K562 (cell line): ENCODE data around the gene CLDN5. TPM values are rescaled to one million over a fixed set of nuclear protein-coding genes. Genes with fewer than 3 reads are reported as not detected.

Experiments
- BDP1 ChIP-seq: IDR thresholded peaks from 3 replicates; pipeline ENCODE4 v1.6.1; 2011; ENCODE audit not compliant: insufficient read length, insufficient read depth
- CEBPG ChIP-seq, 3 experiments: fragments of 200-800 bp in 1 of 3; sonication (Bioruptor generic) in 1 of 3; sonication (generic) in 1 of 3; formaldehyde crosslinking in 1 of 3; IDR thresholded peaks in 2 of 3; conservative IDR thresholded peaks in 1 of 3; 2 replicates each; pipeline versions ENCODE4 v1.6.1 to v1.8.0; 2016 to 2022; ENCODE audit warnings: missing compliant biosample characterization in 2 of 3, missing genetic modification characterization in 2 of 3, mild to moderate bottlenecking in 1 of 3, missing genetic modification reagents in 1 of 3
- EGR1 ChIP-seq: fragments of 450-650 bp; conservative IDR thresholded peaks from 2 replicates; pipeline ENCODE4 v1.6.1; 2017; ENCODE audit warnings: mild to moderate bottlenecking
- ESRRA ChIP-seq: fragments of 450-650 bp; IDR thresholded peaks from 2 replicates; pipeline ENCODE4 v1.6.1; 2014; ENCODE audit warnings: low read depth, mild to moderate bottlenecking, moderate library complexity, borderline replicate concordance
- ESRRB ChIP-seq: fragments of 250-450 bp; sonication (Bioruptor Pico); IDR thresholded peaks from 2 replicates; pipeline ENCODE4 v1.5.0; 2020; ENCODE audit warnings: mild to moderate bottlenecking, moderate library complexity, borderline replicate concordance
- ETV5 ChIP-seq: sonication (generic); formaldehyde crosslinking; IDR thresholded peaks from 2 replicates; pipeline ENCODE4 v1.4.0; 2020; ENCODE audit warnings: low read depth, mild to moderate bottlenecking, missing genetic modification reagents
- GABPB1 ChIP-seq: sonication (generic); formaldehyde crosslinking; IDR thresholded peaks from 2 replicates; pipeline ENCODE4 v1.8.0; 2022; ENCODE audit warnings: mild to moderate bottlenecking, missing genetic modification reagents
- LARP7 ChIP-seq: fragments of 450-650 bp; IDR thresholded peaks from 2 replicates; pipeline ENCODE4 v1.6.1; 2016
- MAFG ChIP-seq: fragments of 450-650 bp; conservative IDR thresholded peaks from 2 replicates; pipeline ENCODE4 v1.6.1; 2016; ENCODE audit warnings: missing genetic modification characterization, missing compliant biosample characterization
- MED1 ChIP-seq: sonication (generic); formaldehyde crosslinking; IDR thresholded peaks from 2 replicates; pipeline ENCODE4 v1.8.1; 2023; ENCODE audit warnings: missing genetic modification reagents, borderline replicate concordance
- MEIS2 ChIP-seq: fragments of 450-650 bp; IDR thresholded peaks from 2 replicates; pipeline ENCODE4 v1.6.1; 2014; ENCODE audit warnings: mild to moderate bottlenecking; ENCODE audit not compliant: partially characterized antibody
- NCOA2 ChIP-seq, 2 experiments: fragments of 450-650 bp; IDR thresholded peaks; 2 replicates each; pipeline ENCODE4 v1.6.1; 2018; ENCODE audit warnings: mild to moderate bottlenecking in 2 of 2, moderate library complexity in 1 of 2; ENCODE audit not compliant: partially characterized antibody in 2 of 2
- PCBP2 ChIP-seq: fragments of 200-400 bp; formaldehyde crosslinking; IDR thresholded peaks from 2 replicates; pipeline ENCODE4 v1.6.1; 2018; ENCODE audit warnings: low read length, low read depth, mild to moderate bottlenecking, moderate library complexity; ENCODE audit not compliant: poor library complexity, severe bottlenecking
- PTBP1 ChIP-seq: fragments of 200-400 bp; formaldehyde crosslinking; IDR thresholded peaks from 2 replicates; pipeline ENCODE4 v1.6.1; 2017; ENCODE audit warnings: low read depth, low read length
- SLC30A9 ChIP-seq: fragments of 250-450 bp; sonication (Bioruptor Pico); IDR thresholded peaks from 2 replicates; pipeline ENCODE4 v1.8.0; 2022; ENCODE audit warnings: mild to moderate bottlenecking, moderate library complexity
- SRSF3 ChIP-seq: fragments of 200-400 bp; formaldehyde crosslinking; IDR thresholded peaks from 2 replicates; pipeline ENCODE4 v1.6.1; 2016; ENCODE audit warnings: mild to moderate bottlenecking, low read length, moderate library complexity; ENCODE audit not compliant: insufficient read depth
- TOE1 ChIP-seq, 2 experiments: fragments of 450-650 bp in 1 of 2; sonication (generic) in 1 of 2; formaldehyde crosslinking in 1 of 2; IDR thresholded peaks; 2 replicates each; pipeline versions ENCODE4 v1.7.1 to v1.8.0; 2016 to 2022; ENCODE audit warnings: borderline replicate concordance in 2 of 2, mild to moderate bottlenecking in 2 of 2, antibody characterized with exemption in 1 of 2, inconsistent platforms in 1 of 2, low read depth in 1 of 2, missing genetic modification reagents in 1 of 2, moderate library complexity in 1 of 2
- XRCC3 ChIP-seq: fragments of 450-650 bp; IDR thresholded peaks from 2 replicates; pipeline ENCODE4 v1.6.1; 2017; ENCODE audit warnings: mild to moderate bottlenecking, moderate library complexity
- ZBTB17 ChIP-seq: fragments of 450-650 bp; formaldehyde crosslinking; IDR thresholded peaks from 2 replicates; pipeline ENCODE4 v1.4.0; 2020; ENCODE audit warnings: mild to moderate bottlenecking
- ZFP36 ChIP-seq: fragments of 150-350 bp; IDR thresholded peaks from 2 replicates; pipeline ENCODE4 v1.6.1; 2018; ENCODE audit warnings: low read length, low read depth; ENCODE audit not compliant: partially characterized antibody
- ZFX ChIP-seq: sonication (generic); formaldehyde crosslinking; IDR thresholded peaks from 2 replicates; pipeline ENCODE4 v1.8.0; 2022; ENCODE audit warnings: mild to moderate bottlenecking, missing genetic modification reagents, moderate library complexity
- ZNF197 ChIP-seq: fragments of 200-800 bp; sonication (Bioruptor generic); IDR thresholded peaks from 2 replicates; pipeline ENCODE4 v1.6.1; 2016; ENCODE audit warnings: low read depth, missing genetic modification characterization, missing compliant biosample characterization
- ZNF77 ChIP-seq: fragments of 250-450 bp; sonication (Bioruptor Pico); IDR thresholded peaks from 2 replicates; pipeline ENCODE4 v1.5.0; 2020
- polyA plus RNA-seq, 8 experiments: library from polyadenylated mRNA; depleted of rRNA in 4 of 8; stranded (reverse) in 5 of 8; unstranded in 3 of 8; fragments of >200 nt; fragmentation: Nextera tagmentation in 2 of 8; fragmentation: Illumina TruSeq in 1 of 8; extraction: Ambion mirVana in 2 of 8; extraction: Trizol in 1 of 8; gene quantifications; 2 replicates each; pipeline versions ENCODE4 v1.2.1 to v1.2.3, GENCODE V29; 2011 to 2014; ENCODE audit warnings: inconsistent platforms in 1 of 8, missing spikeins in 1 of 8
- total RNA-seq, 7 experiments: library from RNA; depleted of rRNA in 6 of 7; stranded (reverse); fragments of >200 nt in 6 of 7; fragmentation: Illumina TruSeq in 2 of 7; extraction: Trizol in 2 of 7; gene quantifications; 2 replicates each; pipeline versions ENCODE4 v1.2.1 to v1.2.3, GENCODE V29; 2011 to 2021; ENCODE audit warnings: low replicate concordance in 1 of 7
- TF ChIP-seq, protein P1 (sequence below): fragments of 150-350 bp; conservative IDR thresholded peaks from 2 replicates; pipeline ENCODE4 v1.6.1; 2014; ENCODE audit warnings: low read length
- TF ChIP-seq, protein P2 (sequence below): fragments of 250-450 bp; sonication (Bioruptor Pico); IDR thresholded peaks from 2 replicates; pipeline ENCODE4 v1.5.0; 2021
- TF ChIP-seq, protein P3 (sequence below): sonication (generic); formaldehyde crosslinking; IDR thresholded peaks from 2 replicates; pipeline ENCODE4 v1.8.0; 2022; ENCODE audit warnings: mild to moderate bottlenecking, missing genetic modification reagents

The CLDN5 gene
- total and polyA plus RNA-seq, 9 of the 15 experiments (the other 6 are each of a cell fraction or from before 2014, with no cell fraction given): 0.20 TPM; not detected in 8

DNA sequence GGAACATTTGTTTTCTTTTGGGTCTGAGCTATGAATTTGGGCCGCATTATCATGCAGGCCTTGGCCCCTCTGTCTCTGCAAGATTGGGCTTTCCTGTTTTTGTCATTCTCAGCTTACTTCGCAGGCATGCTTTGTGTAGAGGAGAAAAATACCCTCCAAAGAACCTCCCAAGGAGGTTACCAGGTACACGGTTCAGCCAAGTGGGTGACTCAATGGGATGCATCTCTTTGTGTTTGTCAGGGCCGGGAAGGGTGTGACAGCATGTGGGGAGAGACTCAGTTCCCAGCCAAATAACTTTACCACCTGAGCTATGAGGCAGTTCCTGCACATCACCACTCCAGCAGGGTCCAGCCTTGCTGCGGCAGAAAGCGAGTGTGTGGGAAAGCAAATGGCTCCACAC, 47.8 kb upstream of the CLDN5 start (continued):
- TF ChIP-seq, protein P1, sequence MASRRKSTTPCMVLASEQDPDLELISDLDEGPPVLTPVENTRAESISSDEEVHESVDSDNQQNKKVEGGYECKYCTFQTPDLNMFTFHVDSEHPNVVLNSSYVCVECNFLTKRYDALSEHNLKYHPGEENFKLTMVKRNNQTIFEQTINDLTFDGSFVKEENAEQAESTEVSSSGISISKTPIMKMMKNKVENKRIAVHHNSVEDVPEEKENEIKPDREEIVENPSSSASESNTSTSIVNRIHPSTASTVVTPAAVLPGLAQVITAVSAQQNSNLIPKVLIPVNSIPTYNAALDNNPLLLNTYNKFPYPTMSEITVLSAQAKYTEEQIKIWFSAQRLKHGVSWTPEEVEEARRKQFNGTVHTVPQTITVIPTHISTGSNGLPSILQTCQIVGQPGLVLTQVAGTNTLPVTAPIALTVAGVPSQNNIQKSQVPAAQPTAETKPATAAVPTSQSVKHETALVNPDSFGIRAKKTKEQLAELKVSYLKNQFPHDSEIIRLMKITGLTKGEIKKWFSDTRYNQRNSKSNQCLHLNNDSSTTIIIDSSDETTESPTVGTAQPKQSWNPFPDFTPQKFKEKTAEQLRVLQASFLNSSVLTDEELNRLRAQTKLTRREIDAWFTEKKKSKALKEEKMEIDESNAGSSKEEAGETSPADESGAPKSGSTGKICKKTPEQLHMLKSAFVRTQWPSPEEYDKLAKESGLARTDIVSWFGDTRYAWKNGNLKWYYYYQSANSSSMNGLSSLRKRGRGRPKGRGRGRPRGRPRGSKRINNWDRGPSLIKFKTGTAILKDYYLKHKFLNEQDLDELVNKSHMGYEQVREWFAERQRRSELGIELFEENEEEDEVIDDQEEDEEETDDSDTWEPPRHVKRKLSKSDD: no peak
- TF ChIP-seq ESRRB: no peak
- TF ChIP-seq ESRRA: no peak
- TF ChIP-seq TOE1 (IDR thresholded peaks at IDR 0.05; ENCODE audit: borderline replicate concordance): no peak
- TF ChIP-seq TOE1 (CRISPR knock-in tag; IDR thresholded peaks at IDR 0.05; ENCODE audit: borderline replicate concordance, low read depth): 0 out of 2 replicates have a peak, but pooled peaks have one; percentile 77
- no peak for TF ChIP-seq SLC30A9 (CRISPR knock-in tag)
- no peak for TF ChIP-seq GABPB1 (CRISPR knock-in tag)
- no peak for TF ChIP-seq MEIS2
- no peak for TF ChIP-seq XRCC3
- no peak for TF ChIP-seq CEBPG (CRISPR knock-in tag; IDR thresholded peaks at IDR 0.05)
- no peak for TF ChIP-seq CEBPG (tag; conservative IDR thresholded peaks at IDR 0.05 in 1 of 2, IDR thresholded peaks at IDR 0.05 in 1 of 2)
- TF ChIP-seq NCOA2 (IDR thresholded peaks at IDR 0.05; ENCODE audit: partially characterized antibody in 2 of 2): no peak
- TF ChIP-seq, protein P2, sequence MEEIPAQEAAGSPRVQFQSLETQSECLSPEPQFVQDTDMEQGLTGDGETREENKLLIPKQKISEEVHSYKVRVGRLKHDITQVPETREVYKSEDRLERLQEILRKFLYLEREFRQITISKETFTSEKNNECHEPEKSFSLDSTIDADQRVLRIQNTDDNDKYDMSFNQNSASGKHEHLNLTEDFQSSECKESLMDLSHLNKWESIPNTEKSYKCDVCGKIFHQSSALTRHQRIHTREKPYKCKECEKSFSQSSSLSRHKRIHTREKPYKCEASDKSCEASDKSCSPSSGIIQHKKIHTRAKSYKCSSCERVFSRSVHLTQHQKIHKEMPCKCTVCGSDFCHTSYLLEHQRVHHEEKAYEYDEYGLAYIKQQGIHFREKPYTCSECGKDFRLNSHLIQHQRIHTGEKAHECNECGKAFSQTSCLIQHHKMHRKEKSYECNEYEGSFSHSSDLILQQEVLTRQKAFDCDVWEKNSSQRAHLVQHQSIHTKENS (CRISPR knock-in tag): no peak
- TF ChIP-seq EGR1: no peak
- no peak for TF ChIP-seq SRSF3
- TF ChIP-seq, protein P3, sequence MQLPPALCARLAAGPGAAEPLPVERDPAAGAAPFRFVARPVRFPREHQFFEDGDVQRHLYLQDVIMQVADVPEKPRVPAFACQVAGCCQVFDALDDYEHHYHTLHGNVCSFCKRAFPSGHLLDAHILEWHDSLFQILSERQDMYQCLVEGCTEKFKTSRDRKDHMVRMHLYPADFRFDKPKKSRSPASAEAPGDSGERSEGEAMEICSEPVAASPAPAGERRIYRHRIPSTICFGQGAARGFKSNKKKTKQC (CRISPR knock-in tag): peak; percentile 71; the same call in 1 of the 2 replicates
- TF ChIP-seq ETV5 (CRISPR knock-in tag): no peak
- no peak for TF ChIP-seq ZBTB17 (CRISPR knock-in tag)
- no peak for TF ChIP-seq PTBP1
- no peak for TF ChIP-seq BDP1
- TF ChIP-seq MAFG (tag): no peak
- no peak for TF ChIP-seq LARP7
- no peak for TF ChIP-seq PCBP2
- TF ChIP-seq MED1 (CRISPR knock-in tag): no peak
- TF ChIP-seq ZNF77 (CRISPR knock-in tag): no peak
- TF ChIP-seq ZFX (CRISPR knock-in tag): no peak
- TF ChIP-seq ZFP36: no peak
- TF ChIP-seq ZNF197: no peak
